NCI-H1436 (cell line): ENCODE measurements around the gene SLC2A9.

Experiments
- DNase-seq: peaks from one replicate; lab custom pipeline; 2025; lab: John Stamatoyannopoulos, UW

The SLC2A9 gene

DNA sequence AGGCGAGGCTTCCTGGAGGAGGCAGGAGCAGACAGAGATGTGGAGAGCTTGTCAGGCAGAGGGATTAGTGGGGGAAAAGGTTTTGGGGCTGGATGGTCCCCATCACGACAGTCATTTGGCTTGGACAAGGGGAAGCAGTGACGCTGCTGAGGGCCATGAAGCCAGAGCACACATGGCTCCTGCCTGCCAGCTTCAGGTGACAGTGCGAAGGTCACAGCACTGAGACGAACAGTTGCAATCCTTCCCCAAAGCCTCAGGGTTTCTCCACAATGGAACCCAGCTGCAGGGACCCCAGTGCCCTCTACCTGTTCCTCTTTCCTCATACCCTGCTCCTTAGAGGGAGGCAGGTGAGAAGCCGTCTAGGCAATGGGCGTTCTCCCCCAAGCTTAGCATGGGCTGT lies 129.6 kb downstream of the SLC2A9 start:
- no peak for DNase-seq

DNA sequence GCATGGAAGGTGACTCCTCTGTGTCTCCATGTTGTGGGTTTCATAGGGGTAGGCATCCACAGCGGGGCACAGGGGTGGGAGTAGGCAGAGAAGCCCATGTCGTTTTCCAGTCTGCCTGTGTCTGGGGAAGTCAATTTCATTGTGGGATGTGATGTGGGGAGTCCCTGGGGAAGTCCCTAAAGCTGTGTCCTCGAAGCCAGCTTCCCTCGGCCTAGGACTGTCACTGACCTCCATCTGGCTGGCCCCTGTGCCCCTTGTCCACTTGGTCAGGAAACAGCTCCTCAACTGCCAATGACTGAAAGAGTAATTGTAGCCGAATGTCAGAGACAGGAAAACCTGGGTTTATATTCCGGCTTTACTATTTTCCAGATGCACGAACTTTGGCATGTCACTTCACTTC lies 130.2 kb downstream of the SLC2A9 start:
- no peak for DNase-seq

DNA sequence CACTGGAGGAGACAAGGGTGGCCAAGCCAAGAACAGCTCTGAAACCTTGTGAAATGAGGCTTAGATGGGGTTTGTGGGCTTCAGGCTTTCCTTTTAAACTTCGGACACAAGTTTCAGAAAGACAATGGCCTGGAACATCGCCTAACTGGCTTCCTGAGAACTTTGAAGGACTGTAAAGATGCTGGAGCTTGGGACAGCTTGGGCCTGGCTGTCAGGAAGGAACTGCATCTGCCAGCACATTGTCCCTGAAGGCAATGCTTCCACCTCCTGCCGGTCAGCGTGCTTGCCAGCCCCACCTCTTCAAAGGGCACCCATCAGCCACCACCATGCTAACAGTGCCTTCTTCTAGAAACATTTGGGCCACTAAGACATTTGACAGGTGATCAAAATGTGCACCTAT lies 132.0 kb downstream of the SLC2A9 start:
- no peak for DNase-seq

DNA sequence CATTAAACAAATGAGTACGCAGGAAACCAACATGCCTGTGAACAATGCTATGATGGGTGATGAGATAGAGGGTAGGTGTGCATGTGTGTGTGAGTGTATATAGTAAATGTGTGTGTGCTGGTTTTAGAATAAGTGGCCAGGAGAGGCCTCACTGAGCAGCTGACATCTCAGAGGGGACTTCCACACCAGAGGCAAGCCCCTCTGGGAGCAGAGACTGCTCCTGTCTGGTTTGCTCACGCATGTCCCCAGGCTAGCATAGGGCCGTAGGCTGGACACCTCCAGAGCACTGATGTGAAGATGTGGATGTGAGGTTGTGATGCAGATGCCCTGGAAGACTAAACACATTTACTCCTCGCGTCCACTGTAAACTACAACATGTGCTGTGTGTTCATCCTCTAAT lies 135.3 kb downstream of the SLC2A9 start:
- DNase-seq = no peak

DNA sequence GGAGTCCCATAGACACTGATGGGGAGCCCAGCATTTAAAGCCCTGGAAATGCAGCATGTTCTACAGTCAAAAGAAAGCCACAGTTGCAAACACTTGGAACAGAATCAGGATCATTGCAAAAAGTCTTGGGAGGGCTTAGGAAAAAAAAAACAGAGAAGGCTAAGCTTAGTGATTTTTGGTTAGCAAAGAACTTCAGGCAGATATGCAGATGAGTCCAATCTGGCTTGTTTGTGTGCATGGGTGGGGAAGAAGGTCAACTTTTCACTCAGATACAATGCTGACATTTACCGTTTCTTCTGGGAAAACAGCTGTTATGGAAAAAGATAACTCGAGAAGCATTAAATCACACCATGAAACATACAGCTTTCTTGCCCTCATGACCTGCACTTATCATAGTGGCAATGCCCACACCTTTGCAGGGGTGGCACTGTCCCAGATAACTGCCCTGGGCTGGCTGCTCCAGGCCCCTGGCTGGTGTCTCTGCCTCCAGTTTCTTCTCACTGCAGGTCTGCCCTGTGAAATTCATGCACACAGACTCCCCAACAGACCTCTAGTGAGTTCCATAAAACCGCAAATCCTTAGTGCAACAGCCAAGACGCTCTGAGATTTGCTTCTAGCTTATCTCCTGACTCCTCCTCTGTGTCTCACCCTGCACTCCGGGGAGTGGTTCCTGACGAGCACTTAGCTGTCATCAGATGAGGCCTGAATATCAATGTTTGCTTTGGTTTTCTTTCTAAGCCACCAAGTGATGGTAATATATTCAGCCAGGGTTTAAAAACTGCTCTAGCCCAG lies 140.7 kb downstream of the SLC2A9 start:
- DNase-seq = no peak

DNA sequence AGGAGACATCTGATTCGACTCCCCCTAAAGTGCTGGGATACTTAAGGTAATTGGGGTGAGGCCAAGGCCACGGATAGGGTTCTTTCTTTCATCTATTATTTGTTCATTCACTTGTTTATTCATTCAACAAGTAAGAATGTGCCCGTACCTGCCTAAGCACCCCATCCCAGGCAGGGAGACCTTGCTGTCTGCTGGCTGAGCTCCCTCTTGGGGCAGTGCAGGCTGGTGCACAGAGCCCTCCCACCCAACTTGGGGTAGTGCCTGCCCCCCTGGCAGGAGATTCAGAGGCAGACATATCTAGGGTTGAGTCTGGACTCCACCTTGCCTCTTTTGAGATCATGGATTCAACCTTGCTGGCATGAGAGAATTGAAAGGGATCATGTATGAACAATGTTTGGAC lies 144.2 kb downstream of the SLC2A9 start:
- no peak for DNase-seq

DNA sequence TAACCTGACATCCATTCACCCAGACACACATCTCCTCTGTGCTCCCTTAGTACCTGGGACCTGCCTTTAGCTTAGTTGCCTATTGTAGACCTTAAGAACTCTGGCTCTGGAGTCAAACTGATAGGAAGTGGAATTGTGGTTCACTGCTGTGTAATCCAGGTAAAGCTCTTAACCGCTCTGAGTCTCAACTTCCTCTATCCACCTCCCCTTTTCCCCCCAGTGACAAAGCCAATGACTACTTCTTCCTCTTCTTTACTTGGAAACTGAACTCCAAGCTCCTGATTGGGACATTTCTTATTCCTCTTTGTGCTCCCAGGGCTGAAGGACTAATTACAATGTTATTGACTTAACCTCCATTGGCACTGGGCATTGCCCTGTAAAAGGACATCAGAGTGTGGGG lies 145.8 kb downstream of the SLC2A9 start:
- DNase-seq = no peak

DNA sequence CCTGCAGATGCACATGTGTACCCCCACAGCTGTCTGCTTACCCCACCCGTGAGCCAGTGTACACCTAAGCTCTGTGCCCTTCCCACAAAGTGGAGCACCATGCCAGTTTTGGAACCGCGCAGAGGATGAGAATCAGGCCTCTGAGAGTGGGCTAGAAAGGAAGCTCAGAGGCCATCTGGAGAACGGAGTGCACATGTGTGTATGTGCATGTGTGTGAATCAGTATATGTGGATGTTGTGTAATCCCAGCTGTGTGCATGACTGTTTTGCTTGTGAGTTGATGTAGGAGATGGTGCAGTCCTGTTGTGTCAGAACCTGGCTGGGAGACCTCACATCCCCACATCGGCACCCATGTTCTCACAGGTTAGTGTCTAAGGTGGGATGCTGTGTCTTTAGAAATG lies 146.9 kb downstream of the SLC2A9 start:
- no peak for DNase-seq

DNA sequence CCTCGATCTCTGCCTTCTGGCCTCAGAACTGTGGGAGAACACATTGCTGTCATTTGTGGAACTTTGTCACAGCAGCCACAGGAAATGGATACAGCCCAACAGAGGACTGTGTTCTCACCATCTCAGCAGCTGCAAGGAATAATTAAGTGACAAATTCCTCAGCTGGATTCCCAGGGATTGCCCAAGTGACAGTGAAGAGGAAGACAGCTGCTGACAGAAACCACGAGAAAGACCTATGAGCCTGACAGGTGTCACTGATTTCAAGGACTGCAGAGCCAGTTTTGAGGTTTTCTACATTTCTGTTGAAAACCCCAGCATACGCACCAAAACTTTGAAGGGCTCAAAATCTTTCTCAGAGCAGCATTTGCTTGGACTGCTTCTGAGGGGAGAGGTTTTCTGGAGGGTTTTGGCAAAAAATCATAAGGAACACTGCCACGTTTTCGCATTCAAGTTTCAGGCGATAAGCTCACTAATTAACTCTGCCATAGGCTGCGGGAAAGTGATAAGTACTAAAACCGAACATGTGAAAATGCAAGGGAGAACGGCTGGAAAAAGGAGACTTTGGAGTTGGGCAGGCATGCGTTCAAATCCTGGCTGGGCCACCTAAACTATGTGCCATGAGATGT lies 151.0 kb downstream of the SLC2A9 start:
- no peak for DNase-seq

DNA sequence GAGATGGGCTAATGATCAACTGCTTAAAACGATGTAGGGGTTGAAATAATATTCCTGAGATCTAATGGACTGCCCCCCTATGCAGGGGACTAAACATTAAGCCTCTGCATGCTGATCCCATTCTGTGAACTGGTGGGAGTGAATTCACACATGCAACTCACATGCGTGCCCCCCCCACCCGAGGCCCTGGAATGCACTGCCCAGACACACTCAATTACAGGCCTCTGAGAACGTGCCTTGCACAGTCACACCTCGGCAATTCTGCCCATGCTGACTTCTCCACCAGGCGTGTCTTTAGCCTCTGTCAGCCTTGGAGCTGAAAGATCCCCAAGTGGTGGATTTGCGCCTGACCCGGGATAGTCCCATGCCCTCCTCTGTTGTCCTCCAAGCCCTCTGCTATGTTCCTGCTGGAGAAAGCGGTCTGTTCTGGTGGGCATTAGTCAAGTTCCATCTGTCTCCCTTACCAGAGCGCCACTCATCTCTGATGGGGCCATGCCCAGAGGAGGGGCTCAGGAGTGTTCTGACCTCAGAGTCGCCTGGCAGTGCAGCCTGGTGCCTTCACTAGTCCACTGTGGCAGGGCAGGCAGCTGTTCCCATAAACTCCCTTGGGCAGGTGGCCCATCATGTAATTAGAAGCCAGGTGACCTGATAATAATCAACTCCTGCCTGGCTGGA lies 153.4 kb downstream of the SLC2A9 start:
- DNase-seq = peak; percentile 4

DNA sequence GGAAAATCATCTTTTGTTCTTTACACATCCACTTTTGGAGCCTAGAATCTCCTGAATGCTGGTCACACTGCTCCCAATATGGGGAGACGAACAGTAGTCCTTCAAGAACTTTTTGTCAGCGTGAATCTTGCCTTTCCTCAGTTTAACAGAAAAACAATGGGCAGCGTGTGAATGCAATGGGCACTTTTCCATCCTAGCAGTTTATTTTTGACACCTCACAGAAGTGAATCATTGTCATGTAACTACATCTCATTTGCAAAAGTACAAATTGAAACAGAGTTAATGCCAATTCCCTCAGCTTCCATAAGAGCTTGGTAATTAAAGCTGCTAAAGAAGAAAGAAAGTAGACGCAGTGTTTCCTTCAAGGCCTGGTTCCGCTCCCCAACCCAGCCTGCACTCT lies 154.4 kb downstream of the SLC2A9 start:
- no peak for DNase-seq

DNA sequence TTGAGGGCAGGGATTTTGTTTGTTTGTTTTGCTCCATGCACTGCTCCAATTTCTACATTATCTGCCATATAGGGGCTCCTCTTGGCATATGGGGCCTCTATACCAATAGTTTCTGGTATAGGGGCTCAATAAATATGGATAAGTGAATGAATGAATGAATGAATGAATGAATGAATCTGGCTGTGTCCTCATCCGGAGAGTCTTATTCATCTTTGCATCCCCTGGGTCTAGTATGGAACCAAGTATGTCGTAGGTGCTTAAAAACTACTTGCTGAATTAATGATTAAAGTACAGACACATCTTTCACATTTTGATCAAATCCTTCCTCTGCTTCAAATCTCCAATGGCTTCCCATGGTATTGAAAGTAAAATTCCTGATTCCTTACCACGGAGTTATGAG lies 159.7 kb downstream of the SLC2A9 start:
- no peak for DNase-seq

DNA sequence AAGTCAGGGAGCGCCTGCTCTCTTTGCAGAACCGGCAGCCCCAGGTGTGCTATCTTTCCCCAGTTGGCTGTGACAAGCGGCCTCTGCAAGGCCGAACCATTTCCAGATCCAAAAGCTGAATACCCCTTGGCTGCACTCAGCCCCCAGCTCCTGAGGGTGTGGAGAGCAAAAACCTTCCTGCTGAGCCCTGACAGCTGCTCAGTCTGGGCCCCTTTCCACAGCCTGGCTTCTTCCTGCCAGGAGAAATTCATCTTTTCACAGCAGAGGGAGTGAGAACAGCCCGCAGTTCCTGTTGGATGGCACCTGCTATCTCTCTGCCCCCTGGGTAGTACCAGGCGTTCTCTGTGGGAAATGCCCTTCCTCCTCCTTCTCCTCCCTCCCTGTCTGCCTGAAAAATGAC lies 161.5 kb downstream of the SLC2A9 start:
- DNase-seq = no peak

DNA sequence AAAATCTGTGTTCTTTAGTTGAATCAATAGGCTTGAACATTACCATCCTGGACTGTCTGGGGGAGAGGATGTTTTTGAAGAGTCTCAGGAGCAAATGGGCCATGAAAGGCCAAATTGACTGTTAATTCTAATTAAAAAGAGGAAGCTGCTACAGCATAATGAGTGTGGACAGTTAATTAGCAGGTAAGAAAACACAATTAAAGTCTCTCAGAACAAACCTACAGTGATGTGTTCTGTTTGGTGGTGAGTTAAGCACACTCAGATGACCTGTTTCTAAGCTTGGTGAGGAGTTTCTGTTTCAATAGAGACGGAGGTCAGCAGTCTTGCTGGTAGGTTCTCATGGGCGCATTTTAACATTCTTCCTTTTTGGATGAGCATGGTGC lies 171.8 kb downstream of the SLC2A9 start:
- DNase-seq = no peak

DNA sequence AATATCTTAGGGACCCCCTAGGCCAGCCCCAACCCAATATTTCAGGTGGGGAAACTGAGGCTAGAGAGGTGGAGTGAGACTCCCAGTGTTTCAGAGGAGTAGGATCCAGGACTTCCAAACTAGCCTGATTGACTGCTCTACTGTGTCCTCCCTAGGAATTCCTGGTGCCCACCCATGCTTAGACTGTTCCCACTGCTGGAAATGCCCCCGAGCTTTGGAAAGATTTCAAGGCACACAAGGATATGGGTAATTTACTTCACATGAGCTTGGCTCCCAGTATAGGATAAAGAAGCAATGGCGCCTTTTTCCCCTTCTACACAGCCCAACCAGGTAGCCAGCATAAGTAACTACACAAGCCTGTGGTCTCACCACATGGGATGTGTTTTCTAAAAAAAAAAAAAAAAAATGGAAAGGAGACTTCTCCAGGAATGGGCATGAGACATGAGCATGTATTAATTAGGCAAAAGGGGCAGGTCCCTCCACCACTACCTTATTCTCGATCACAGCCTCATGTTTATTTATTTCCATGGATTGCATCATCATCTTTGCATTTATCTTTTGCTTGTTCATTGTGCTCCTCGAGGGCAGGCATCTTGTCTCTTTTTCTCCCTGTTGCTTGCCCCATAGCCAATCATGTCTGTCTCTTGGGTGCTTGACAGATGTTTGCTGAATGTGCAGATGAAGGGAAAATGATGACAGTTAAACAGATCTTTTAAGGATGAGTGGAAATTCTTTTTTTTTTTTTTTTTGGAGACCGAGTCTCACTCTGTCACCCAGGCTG lies 173.1 kb downstream of the SLC2A9 start:
- no peak for DNase-seq

DNA sequence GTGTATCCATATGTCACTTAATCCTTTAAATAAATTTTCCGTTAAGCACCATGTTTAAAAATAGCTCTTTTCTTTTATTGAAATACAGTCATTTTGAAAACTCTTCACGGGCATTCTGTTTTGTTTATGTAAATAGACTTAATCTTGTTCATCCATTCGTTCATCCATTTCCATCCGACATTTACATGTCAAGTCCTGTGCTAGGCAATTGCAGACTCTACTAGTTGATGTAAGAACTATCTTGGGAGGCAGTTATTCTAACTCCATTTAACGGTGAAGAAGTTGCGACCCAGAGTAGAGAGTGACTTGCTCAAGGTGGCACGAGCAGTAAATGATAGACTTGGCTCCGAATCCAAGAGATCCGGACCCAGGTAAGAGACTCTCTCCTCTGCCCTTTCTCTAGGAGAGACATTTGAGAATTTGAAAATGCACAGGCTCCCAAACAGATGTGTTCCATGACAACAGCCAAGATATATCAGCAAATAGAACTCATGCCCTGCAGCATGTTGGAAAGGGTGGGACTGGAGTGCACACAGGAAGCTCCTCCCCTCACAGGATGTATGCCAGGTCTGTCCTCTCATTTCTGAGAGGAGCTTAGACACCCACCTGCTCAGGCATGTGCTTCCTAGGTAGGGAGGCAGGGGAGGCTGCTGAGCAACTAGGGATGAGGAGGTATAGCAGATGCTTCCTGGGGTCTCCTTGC lies 175.4 kb downstream of the SLC2A9 start:
- DNase-seq = no peak

DNA sequence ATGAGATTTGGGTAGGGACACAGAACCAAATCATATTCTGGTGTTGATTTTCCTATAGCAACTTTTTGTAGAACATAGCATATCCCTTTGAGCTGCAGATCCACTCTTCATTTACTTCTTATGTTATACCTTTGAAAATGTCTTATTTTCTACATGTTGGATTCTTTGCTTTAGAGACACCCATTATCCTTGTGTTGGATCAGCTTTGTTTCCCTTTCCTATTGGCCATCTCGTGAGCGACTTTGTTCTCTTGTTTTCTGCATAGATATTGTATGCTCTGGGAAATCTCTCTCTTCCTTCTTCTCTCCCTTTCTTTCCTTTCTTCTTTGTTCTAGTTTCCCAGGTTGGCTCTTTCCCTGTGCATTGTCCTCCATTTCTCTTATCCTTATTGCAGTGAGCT lies 180.2 kb downstream of the SLC2A9 start:
- DNase-seq = no peak

DNA sequence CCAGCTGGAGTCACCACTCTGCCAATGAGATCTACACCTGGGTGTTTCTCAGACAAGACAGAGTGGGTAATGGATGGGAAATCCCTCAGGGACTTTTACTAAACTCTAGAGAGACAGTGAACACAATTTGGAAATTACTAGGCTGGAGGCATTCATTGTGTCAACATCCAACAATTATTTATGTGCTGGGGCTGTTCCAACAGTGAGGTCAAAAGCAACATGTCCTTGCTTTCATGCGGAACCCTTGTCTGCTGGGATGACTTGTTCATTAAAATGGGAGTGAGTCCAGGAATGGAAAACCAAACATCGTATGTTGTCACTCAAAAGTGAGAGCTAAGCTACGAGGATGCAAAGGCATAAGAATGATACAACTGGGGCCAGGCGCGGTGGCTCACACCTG lies 185.9 kb downstream of the SLC2A9 start:
- no peak for DNase-seq

DNA sequence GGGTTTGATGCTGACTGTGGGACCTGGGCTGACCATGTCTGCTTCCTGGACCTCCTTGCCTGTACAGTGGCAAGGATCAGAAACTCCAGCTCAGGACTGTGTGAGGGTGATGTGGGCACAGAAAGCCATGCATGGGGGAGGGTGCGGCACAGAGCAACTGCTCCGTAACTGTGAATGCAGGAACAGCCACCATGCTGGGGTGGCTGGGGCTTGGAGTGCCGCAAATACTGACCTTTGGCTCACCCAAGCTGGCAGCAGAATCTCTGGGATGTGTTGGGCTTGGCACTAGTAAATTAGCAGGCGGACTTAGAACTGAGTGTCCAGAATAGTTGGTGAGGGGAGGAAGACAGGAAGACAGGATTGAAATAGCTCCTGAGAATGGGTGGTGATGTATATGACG lies 187.9 kb downstream of the SLC2A9 start:
- no peak for DNase-seq

DNA sequence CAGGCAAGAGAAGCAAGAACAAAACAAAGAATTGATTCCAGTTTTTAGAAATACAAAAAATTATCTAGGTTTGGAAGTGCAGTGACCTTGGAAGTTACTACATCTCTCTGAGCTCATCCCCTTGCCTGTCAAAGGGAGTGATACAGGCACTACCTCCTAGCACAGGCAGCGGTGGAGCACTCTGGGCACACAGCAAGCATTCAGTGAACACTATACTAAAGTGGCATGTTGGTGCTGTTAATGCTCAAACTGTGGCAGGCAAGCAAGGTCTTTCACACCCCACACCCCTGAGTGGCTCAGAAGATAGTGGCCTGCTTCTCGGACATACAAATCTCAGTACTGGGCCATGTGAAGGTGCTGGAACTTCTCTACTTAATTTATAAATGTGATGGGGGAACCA lies 188.7 kb downstream of the SLC2A9 start:
- DNase-seq = no peak

DNA sequence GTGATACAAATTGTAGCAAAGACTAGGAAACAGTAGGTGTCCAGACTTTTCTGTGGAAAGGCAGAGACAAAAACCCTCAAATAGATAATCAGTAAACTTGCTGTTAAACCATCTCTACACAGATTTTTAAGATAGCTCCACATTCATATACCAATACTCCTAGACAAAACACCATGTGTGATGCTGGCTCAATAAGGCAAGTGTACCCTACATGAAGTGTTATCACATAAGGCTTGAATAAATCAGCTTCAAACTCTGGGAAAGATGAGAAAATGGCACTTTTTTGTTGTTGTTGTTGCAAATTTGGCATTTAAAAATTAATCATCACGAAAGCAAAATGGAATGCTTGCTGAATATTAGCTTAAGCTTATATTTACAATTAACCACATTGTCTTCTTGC lies 194.7 kb downstream of the SLC2A9 start:
- DNase-seq = no peak

DNA sequence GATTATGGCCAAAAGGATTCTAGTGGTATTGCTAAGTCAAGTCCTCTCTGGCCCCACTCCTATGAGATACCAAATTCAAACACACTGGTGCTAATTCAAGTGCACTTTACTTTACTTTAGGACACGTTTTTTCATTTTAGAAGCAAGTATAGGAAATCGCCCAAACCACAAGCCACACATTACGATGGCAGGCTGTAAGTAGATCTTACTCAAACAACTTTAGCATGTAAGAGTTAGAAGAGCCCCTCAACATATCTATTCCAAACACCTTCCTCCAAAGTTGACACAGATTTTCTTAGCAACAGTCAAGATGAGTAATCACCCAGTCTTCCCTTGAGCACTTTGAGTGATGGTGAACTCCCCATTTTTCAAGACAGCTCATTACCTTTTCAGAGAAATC lies 196.2 kb downstream of the SLC2A9 start:
- DNase-seq = no peak
